ENCODE data around the gene AKR1D1. TPM values are rescaled to one million over a fixed set of nuclear protein-coding genes. Genes with fewer than 3 reads are reported as not detected.

AKR1D1 gene
- total RNA-seq, 1 experiment from 2014 or later = 2.3 TPM

DNA sequence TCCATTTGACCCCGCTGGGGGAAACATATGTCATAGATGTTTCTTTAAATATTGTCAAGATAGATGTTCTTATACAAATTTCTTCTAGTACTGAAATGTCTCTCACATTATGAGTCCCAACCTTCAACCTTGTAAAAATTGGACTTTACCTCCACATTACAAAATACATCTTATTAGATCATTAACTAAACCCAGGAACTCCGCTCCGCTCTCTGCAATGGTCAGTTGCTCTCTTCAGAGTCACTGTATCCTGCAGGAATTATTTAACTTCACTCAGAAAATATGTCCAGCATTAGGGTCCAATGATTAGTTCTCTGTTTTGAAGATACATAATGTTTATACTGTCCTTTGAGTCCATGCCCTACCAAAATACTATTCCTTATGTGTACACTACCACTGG, 8.5 kb upstream of the AKR1D1 start:
- H3K36me3 Mint-ChIP-seq (ENCODE audit: insufficient read depth, unreplicated experiment) = no peaks in the 10 kb centered on the region

GRCh38 chr7:138070908-138071307, 5.4 kb upstream of the AKR1D1 start:
- Mint-ChIP-seq H3K27ac (ENCODE audit: unreplicated experiment) (no peak overlapping the region), H3K36me3 (ENCODE audit: insufficient read depth, unreplicated experiment) (no peaks in the 10 kb centered on the region), H3K27me3 (ENCODE audit: insufficient read depth, unreplicated experiment) (no peaks in the 10 kb centered on the region), H3K9me3 (ENCODE audit: unreplicated experiment) (peaks cover 59% of the 10 kb centered on the region), H3K4me1 (ENCODE audit: low read depth, unreplicated experiment) (peaks cover 18% of the 10 kb centered on the region), H3K4me3 (ENCODE audit: unreplicated experiment) (no peak overlapping the region)
- BruUV-seq (replicated peaks) = no TSS peak
- Histone ChIP-seq H3K4me3 (ENCODE audit: low read depth, low read length) (no peak overlapping the region), H3K27me3 (replicated peaks; ENCODE audit: control insufficient read depth, insufficient read depth, low read length) (no peaks in the 10 kb centered on the region), H3K4me1 (peaks cover 30% of the 10 kb centered on the region), H3K9me3 (peaks cover 9% of the 10 kb centered on the region; the same call in 1 of the 2 replicates), H3K36me3 (ENCODE audit: control insufficient read depth, insufficient read depth, low read length) (no peaks in the 10 kb centered on the region)
- no peak for TF ChIP-seq CTCF (IDR thresholded peaks at IDR 0.05; ENCODE audit: insufficient read depth in 1 of 2, low read depth in 1 of 2, low read length in 1 of 2, severe bottlenecking in 1 of 2, unreplicated experiment in 1 of 2)
- intact Hi-C loops (cut with micrococcal nuclease; ENCODE audit: unreplicated experiment) = no loop called here
- no peak for DNase-seq
- ChIA-PET POLR2A (no interaction called here), CTCF (no interaction called here)

More for the DNA sequence above, 8.5 kb upstream of the AKR1D1 start:
- ChIA-PET POLR2A (no interaction called here), CTCF (no interaction called here)
- no peak overlapping the region for H3K4me3 ChIP-seq (ENCODE audit: low read depth, low read length)
- intact Hi-C loops (cut with micrococcal nuclease; ENCODE audit: unreplicated experiment) = no loop called here
- H3K9me3 ChIP-seq = no peaks in the 10 kb centered on the region
- H3K4me1 ChIP-seq = peaks cover 51% of the 10 kb centered on the region
- no peak for TF ChIP-seq CTCF (IDR thresholded peaks at IDR 0.05; ENCODE audit: insufficient read depth in 1 of 2, low read depth in 1 of 2, low read length in 1 of 2, severe bottlenecking in 1 of 2, unreplicated experiment in 1 of 2)
- no TSS peak for BruUV-seq (replicated peaks)
- H3K27ac Mint-ChIP-seq (ENCODE audit: unreplicated experiment) = no peak overlapping the region
- peaks cover 21% of the 10 kb centered on the region for H3K4me1 Mint-ChIP-seq (ENCODE audit: low read depth, unreplicated experiment)
- H3K9me3 Mint-ChIP-seq (ENCODE audit: unreplicated experiment) = peaks cover 33% of the 10 kb centered on the region
- no peak for DNase-seq
- no peaks in the 10 kb centered on the region for H3K27me3 Mint-ChIP-seq (ENCODE audit: insufficient read depth, unreplicated experiment)
- no peaks in the 10 kb centered on the region for H3K27me3 ChIP-seq (replicated peaks; ENCODE audit: control insufficient read depth, insufficient read depth, low read length)
- no peak overlapping the region for H3K4me3 Mint-ChIP-seq (ENCODE audit: unreplicated experiment)
- H3K36me3 ChIP-seq (ENCODE audit: control insufficient read depth, insufficient read depth, low read length) = no peaks in the 10 kb centered on the region

- Mint-ChIP-seq H3K27me3 (ENCODE audit: insufficient read depth, unreplicated experiment) (no peaks in the 10 kb centered on the region), H3K4me3 (ENCODE audit: unreplicated experiment) (no peak overlapping the region), H3K9me3 (ENCODE audit: unreplicated experiment) (peaks cover 65% of the 10 kb centered on the region), H3K36me3 (ENCODE audit: insufficient read depth, unreplicated experiment) (no peaks in the 10 kb centered on the region), H3K27ac (ENCODE audit: unreplicated experiment) (no peak overlapping the region), H3K4me1 (ENCODE audit: low read depth, unreplicated experiment) (peaks cover 8% of the 10 kb centered on the region)
- intact Hi-C loops (cut with micrococcal nuclease; ENCODE audit: unreplicated experiment) = no loop called here
- no TSS peak for BruUV-seq (replicated peaks)
- H3K36me3 ChIP-seq (ENCODE audit: control insufficient read depth, insufficient read depth, low read length) = no peaks in the 10 kb centered on the region
- DNase-seq = no peak
- ChIA-PET CTCF (no interaction called here), POLR2A (no interaction called here)
- no peak overlapping the region for H3K4me3 ChIP-seq (ENCODE audit: low read depth, low read length)
- H3K27me3 ChIP-seq (replicated peaks; ENCODE audit: control insufficient read depth, insufficient read depth, low read length) = no peaks in the 10 kb centered on the region
- H3K9me3 ChIP-seq = peaks cover 9% of the 10 kb centered on the region; the same call in 1 of the 2 replicates
- TF ChIP-seq CTCF (IDR thresholded peaks at IDR 0.05; ENCODE audit: insufficient read depth in 1 of 2, low read depth in 1 of 2, low read length in 1 of 2, severe bottlenecking in 1 of 2, unreplicated experiment in 1 of 2) = no peak
- peaks cover 11% of the 10 kb centered on the region for H3K4me1 ChIP-seq
Measured at GRCh38 chr7:138072726-138073125, 3.5 kb upstream of the AKR1D1 start.

Measured in Caco-2 (cell line).